ENCODE data around the gene ATXN1. TPM values are rescaled to one million over a fixed set of nuclear protein-coding genes. Genes with fewer than 3 reads are reported as not detected.

The ATXN1 gene
- total RNA-seq, 1 donor from 2014 or later, result 3.9 TPM

- no peaks in the 10 kb centered on the region for H3K27me3 Mint-ChIP-seq (ENCODE audit: low read depth)
- H3K4me1 Mint-ChIP-seq, result peaks cover 26% of the 10 kb centered on the region
- DNase-seq (ENCODE audit: low read depth, low spot score), result no peak
- H3K36me3 Mint-ChIP-seq (ENCODE audit: low read depth), result no peaks in the 10 kb centered on the region
- H3K27ac Mint-ChIP-seq (ENCODE audit: unreplicated experiment), result no peak overlapping the region
- H3K9me3 Mint-ChIP-seq, result no peaks in the 10 kb centered on the region
- TF ChIP-seq, protein P1, sequence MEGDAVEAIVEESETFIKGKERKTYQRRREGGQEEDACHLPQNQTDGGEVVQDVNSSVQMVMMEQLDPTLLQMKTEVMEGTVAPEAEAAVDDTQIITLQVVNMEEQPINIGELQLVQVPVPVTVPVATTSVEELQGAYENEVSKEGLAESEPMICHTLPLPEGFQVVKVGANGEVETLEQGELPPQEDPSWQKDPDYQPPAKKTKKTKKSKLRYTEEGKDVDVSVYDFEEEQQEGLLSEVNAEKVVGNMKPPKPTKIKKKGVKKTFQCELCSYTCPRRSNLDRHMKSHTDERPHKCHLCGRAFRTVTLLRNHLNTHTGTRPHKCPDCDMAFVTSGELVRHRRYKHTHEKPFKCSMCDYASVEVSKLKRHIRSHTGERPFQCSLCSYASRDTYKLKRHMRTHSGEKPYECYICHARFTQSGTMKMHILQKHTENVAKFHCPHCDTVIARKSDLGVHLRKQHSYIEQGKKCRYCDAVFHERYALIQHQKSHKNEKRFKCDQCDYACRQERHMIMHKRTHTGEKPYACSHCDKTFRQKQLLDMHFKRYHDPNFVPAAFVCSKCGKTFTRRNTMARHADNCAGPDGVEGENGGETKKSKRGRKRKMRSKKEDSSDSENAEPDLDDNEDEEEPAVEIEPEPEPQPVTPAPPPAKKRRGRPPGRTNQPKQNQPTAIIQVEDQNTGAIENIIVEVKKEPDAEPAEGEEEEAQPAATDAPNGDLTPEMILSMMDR (conservative IDR thresholded peaks at IDR 0.05), result no peak
- no peak overlapping the region for H3K4me3 Mint-ChIP-seq
These were observed 42.9 kb downstream of the ATXN1 start for GRCh38 chr6:16718356-16718755.

- Mint-ChIP-seq H3K27ac (ENCODE audit: unreplicated experiment) (no peak overlapping the region), H3K36me3 (ENCODE audit: low read depth) (no peaks in the 10 kb centered on the region), H3K27me3 (ENCODE audit: low read depth) (no peaks in the 10 kb centered on the region), H3K4me3 (no peak overlapping the region), H3K4me1 (peaks cover 28% of the 10 kb centered on the region), H3K9me3 (no peaks in the 10 kb centered on the region)
- no peak for DNase-seq (ENCODE audit: low read depth, low spot score)
- TF ChIP-seq, protein P1 (conservative IDR thresholded peaks at IDR 0.05), result no peak
These were observed 43.9 kb downstream of the ATXN1 start for GRCh38 chr6:16717275-16717942.

DNA sequence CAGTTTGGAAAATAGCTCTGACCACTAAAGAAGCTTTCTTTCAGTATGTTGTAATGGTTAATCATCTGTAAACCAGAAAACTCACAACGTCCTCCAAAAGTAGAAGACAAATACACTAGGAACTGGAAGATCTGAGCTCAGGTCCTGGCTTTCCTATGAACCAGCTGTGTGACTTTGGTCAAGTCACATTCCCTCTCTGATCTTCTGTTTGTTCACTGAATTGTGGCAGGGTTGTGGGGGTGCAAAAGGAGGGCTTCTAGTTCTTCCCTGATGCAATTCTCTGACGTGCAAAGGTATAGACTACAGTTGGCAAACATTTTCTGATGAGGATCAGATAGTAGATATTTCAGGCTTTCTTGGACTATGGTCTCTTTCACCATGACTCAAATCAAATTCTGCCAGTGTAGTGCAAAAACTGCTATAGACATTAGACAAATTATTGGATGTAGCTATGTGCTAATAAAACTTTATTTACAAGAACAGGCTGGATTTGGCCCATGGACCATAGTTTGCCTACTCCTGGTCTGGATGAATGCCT, 44.9 kb downstream of the ATXN1 start:
- Mint-ChIP-seq H3K36me3 (ENCODE audit: low read depth) (no peaks in the 10 kb centered on the region), H3K4me3 (no peak overlapping the region), H3K27ac (ENCODE audit: unreplicated experiment) (no peak overlapping the region), H3K4me1 (peaks cover 29% of the 10 kb centered on the region), H3K9me3 (no peaks in the 10 kb centered on the region), H3K27me3 (ENCODE audit: low read depth) (no peaks in the 10 kb centered on the region)
- DNase-seq (ENCODE audit: low read depth, low spot score), result no peak
- TF ChIP-seq, protein P1 (conservative IDR thresholded peaks at IDR 0.05), result no peak

DNA sequence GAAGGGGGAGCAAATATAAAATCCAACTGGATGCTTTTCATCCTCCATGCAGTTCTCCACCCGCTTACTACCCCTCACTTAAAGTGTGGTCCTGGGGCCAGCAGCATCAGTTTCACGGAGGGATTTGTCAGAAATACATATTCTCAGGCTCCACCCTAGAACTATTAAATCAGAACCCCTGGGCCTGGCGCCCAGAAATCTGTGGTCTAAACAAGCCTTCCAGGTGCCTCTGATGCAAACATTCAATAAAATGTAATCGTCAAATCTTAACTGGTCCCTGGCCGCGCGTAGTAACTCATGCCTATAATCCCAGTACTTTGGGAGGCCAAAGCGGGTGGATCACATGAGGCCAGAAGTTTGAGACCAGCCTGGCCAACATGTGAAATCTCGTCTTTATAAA, 47.7 kb downstream of the ATXN1 start:
- TF ChIP-seq, protein P1 (conservative IDR thresholded peaks at IDR 0.05), result no peak
- H3K27ac Mint-ChIP-seq (ENCODE audit: unreplicated experiment), result no peak overlapping the region
- no peaks in the 10 kb centered on the region for H3K36me3 Mint-ChIP-seq (ENCODE audit: low read depth)

DNA sequence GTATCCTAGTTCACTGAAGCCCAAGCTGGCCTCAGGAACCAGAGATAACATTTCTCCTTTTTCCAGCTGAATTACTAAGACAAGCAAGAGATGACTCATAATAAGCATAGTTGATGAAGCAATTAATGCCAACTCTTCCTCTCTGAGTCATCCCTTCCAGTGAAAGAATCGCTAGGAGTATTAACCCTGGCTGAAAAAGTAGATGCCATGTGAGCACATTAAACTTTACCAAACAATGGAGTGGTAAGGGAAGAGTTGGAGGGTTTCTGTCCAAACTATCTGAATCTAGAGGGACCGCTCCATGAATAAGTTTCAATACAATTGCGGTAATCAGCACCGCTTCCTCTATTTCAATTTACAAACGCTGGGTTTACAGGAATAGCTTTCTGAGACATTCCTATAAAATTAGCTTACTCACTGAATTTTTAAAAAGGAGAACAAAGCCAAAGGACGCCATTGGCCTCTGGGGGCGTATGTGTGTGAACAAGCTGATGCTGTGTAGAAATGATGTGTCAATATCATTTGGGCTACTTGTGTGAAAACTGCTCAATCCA, 48.3 kb downstream of the ATXN1 start:
- DNase-seq (ENCODE audit: low read depth, low spot score), result no peak
- Mint-ChIP-seq H3K27ac (ENCODE audit: unreplicated experiment) (no peak overlapping the region), H3K27me3 (ENCODE audit: low read depth) (no peaks in the 10 kb centered on the region), H3K9me3 (no peaks in the 10 kb centered on the region), H3K4me3 (no peak overlapping the region), H3K4me1 (peaks cover 18% of the 10 kb centered on the region), H3K36me3 (ENCODE audit: low read depth) (no peaks in the 10 kb centered on the region)
- TF ChIP-seq, protein P1 (conservative IDR thresholded peaks at IDR 0.05), result no peak

More for the DNA sequence above, 47.7 kb downstream of the ATXN1 start:
- Mint-ChIP-seq H3K27me3 (ENCODE audit: low read depth) (no peaks in the 10 kb centered on the region), H3K9me3 (no peaks in the 10 kb centered on the region), H3K4me3 (no peak overlapping the region), H3K4me1 (peaks cover 23% of the 10 kb centered on the region)
- no peak for DNase-seq (ENCODE audit: low read depth, low spot score)
